Neural cell (in vitro differentiated cells): ENCODE data around the gene PLS1. TPM values are rescaled to one million over a fixed set of nuclear protein-coding genes. Genes with fewer than 3 reads are reported as not detected.

Source experiments
- H2AFZ ChIP-seq: fragments of 200-600, 300-800 bp; sonication (generic), shearing (Covaris generic); 2 replicates; pipeline ENCODE4 v1.6.0; 2014; ENCODE audit warnings: low read depth, mild to moderate bottlenecking, antibody characterized with exemption, low read length, moderate library complexity
- H3F3A ChIP-seq: fragments of 200-600 bp; shearing (Covaris generic); 2 replicates; pipeline ENCODE4 v1.6.1; 2016; ENCODE audit warnings: mild to moderate bottlenecking, moderate library complexity, mixed read lengths, antibody characterized with exemption, low read length; ENCODE audit not compliant: insufficient read depth, poor library complexity, severe bottlenecking
- H3K27ac ChIP-seq: fragments of 200-600, 300-800 bp; sonication (generic), shearing (Covaris generic); 2 replicates; pipeline ENCODE4 v1.5.1; 2014; ENCODE audit warnings: mild to moderate bottlenecking, low read length, moderate library complexity
- H3K27me3 ChIP-seq: fragments of 300-800, 200-600 bp; sonication (generic), shearing (Covaris generic); 2 replicates; pipeline ENCODE4 v1.6.0; 2014; ENCODE audit warnings: mild to moderate bottlenecking, low read depth, low read length, moderate library complexity; ENCODE audit not compliant: insufficient read depth
- H3K36me3 ChIP-seq: fragments of 300-800, 200-600 bp; sonication (generic), shearing (Covaris generic); 2 replicates; pipeline ENCODE4 v1.5.1; 2014; ENCODE audit warnings: mild to moderate bottlenecking, antibody characterized with exemption, low read length, moderate library complexity; ENCODE audit not compliant: insufficient read depth
- H3K4me2 ChIP-seq: fragments of 300-800, 200-600 bp; sonication (generic), shearing (Covaris generic); 2 replicates; pipeline ENCODE4 v1.6.0; 2014; ENCODE audit warnings: mild to moderate bottlenecking, low read length
- H3K4me3 ChIP-seq: fragments of 300-800, 200-600 bp; sonication (generic), shearing (Covaris generic); 2 replicates; pipeline ENCODE4 v1.5.1; 2014; ENCODE audit warnings: mild to moderate bottlenecking, low read length, moderate library complexity
- H3K79me2 ChIP-seq: fragments of 200-600 bp; shearing (Covaris generic); replicated peaks from 2 replicates; pipeline ENCODE4 v1.6.0; 2014; ENCODE audit warnings: mild to moderate bottlenecking, low read length, moderate library complexity; ENCODE audit not compliant: insufficient read depth
- H3K9ac ChIP-seq: fragments of 300-800, 200-600 bp; sonication (generic), shearing (Covaris generic); 2 replicates; pipeline ENCODE4 v1.6.1; 2016; ENCODE audit warnings: mild to moderate bottlenecking, low read length, mixed read lengths
- H3K9me2 ChIP-seq: fragments of 200-600 bp; shearing (Covaris generic); 2 replicates; pipeline ENCODE4 v1.6.1; 2016; ENCODE audit warnings: mild to moderate bottlenecking, low read length, mixed read lengths; ENCODE audit not compliant: insufficient read depth
- H3K9me3 ChIP-seq: fragments of 200-600, 300-800 bp; sonication (generic), shearing (Covaris generic); 2 replicates; pipeline ENCODE4 v1.6.1; 2016; ENCODE audit warnings: mild to moderate bottlenecking, mixed run types, low read length, moderate library complexity, mixed read lengths
- H4K20me1 ChIP-seq: fragments of 200-600 bp; shearing (Covaris generic); 2 replicates; pipeline ENCODE4 v1.6.1; 2016; ENCODE audit warnings: mild to moderate bottlenecking, mixed run types; ENCODE audit not compliant: insufficient read depth
- CTCF ChIP-seq: fragments of 450-650 bp; IDR thresholded peaks from 2 replicates; pipeline ENCODE4 v1.5.1; 2014; ENCODE audit warnings: antibody characterized with exemption, mild to moderate bottlenecking, moderate library complexity; ENCODE audit not compliant: poor library complexity, severe bottlenecking
- EP300 ChIP-seq: fragments of 450-650 bp; conservative IDR thresholded peaks from 2 replicates; pipeline ENCODE4 v1.6.1; 2014; ENCODE audit warnings: antibody characterized with exemption, mild to moderate bottlenecking, moderate library complexity; ENCODE audit not compliant: poor library complexity, severe bottlenecking
- EZH2 ChIP-seq: fragments of 200-600, 300-800 bp; shearing (Covaris generic), sonication (generic); IDR thresholded peaks from 2 replicates; pipeline ENCODE4 v1.6.1; 2014; ENCODE audit warnings: antibody characterized with exemption, low read length, borderline replicate concordance, mild to moderate bottlenecking; ENCODE audit not compliant: insufficient read depth, poor library complexity, severe bottlenecking
- MXI1 ChIP-seq: fragments of 450-650 bp; conservative IDR thresholded peaks from 2 replicates; pipeline ENCODE4 v1.6.1; 2014; ENCODE audit warnings: antibody characterized with exemption, mild to moderate bottlenecking; ENCODE audit not compliant: poor library complexity, severe bottlenecking
- POLR2AphosphoS5 ChIP-seq: IDR thresholded peaks from 2 replicates; pipeline ENCODE4 v1.6.1; 2012
- RAD21 ChIP-seq: fragments of 450-650 bp; conservative IDR thresholded peaks from 2 replicates; pipeline ENCODE4 v1.6.1; 2014; ENCODE audit warnings: antibody characterized with exemption, mild to moderate bottlenecking, moderate library complexity
- REST ChIP-seq: IDR thresholded peaks from 2 replicates; pipeline ENCODE4 v1.6.1; 2012; ENCODE audit warnings: borderline replicate concordance
- SMC3 ChIP-seq: fragments of 450-650 bp; conservative IDR thresholded peaks from 2 replicates; pipeline ENCODE4 v1.6.1; 2014; ENCODE audit warnings: antibody characterized with exemption, mild to moderate bottlenecking, moderate library complexity; ENCODE audit not compliant: poor library complexity
- TAF1 ChIP-seq: IDR thresholded peaks from 2 replicates; pipeline ENCODE4 v1.6.1; 2012; ENCODE audit warnings: low read depth
- polyA plus RNA-seq: library from polyadenylated mRNA; depleted of rRNA; stranded (reverse); fragments of >200 nt; gene quantifications from 2 replicates; pipeline ENCODE4 v1.2.3, GENCODE V29; 2014

The PLS1 gene
- polyA plus RNA-seq, 1 donor from 2014 or later: 0.31 TPM

- Histone ChIP-seq H3K27me3 (no peaks in the 10 kb centered on the region), H3F3A (no peaks in the 10 kb centered on the region), H3K36me3 (no peaks in the 10 kb centered on the region), H3K4me2 (peak overlapping the region; percentile 84), H3K9me3 (no peaks in the 10 kb centered on the region), H3K9ac (peak overlapping the region; percentile 93), H3K27ac (peak overlapping the region; percentile 69), H2AFZ (peak overlapping the region; percentile 51), H3K9me2 (no peaks in the 10 kb centered on the region), H4K20me1 (no peaks in the 10 kb centered on the region), H3K4me3 (peak overlapping the region; percentile 99), H3K79me2 (peaks cover 32% of the 10 kb centered on the region)
- TF ChIP-seq CTCF (no peak), TAF1 (peak; percentile 9), REST (no peak), MXI1 (no peak), POLR2AphosphoS5 (no peak)
These were observed 127.4 kb downstream of the PLS1 start for GRCh38 chr3:142723665-142723967.

- no peaks in the 10 kb centered on the region for H3K36me3 ChIP-seq
- peak within 1 kb of the TSS; percentile 93 for H3K27ac ChIP-seq
- peak within 1 kb of the TSS; percentile 84 for H3K4me2 ChIP-seq
- H3K79me2 ChIP-seq: peaks cover 32% of the 10 kb centered on the region
- no peaks in the 10 kb centered on the region for H4K20me1 ChIP-seq
- H3K4me3 ChIP-seq: peak within 1 kb of the TSS; percentile 99
- no peaks in the 10 kb centered on the region for H3K9me3 ChIP-seq
- no peaks in the 10 kb centered on the region for H3K27me3 ChIP-seq
- H3F3A ChIP-seq: no peaks in the 10 kb centered on the region
- H3K9ac ChIP-seq: peak within 1 kb of the TSS; percentile 93
- H3K9me2 ChIP-seq: no peaks in the 10 kb centered on the region
- peak within 1 kb of the TSS; percentile 70 for H2AFZ ChIP-seq
- TF ChIP-seq EP300: peak; percentile 61
- peak; percentile 78 for TF ChIP-seq MXI1
- TF ChIP-seq REST: peak; percentile 70
- peak; percentile 75 for TF ChIP-seq TAF1
- TF ChIP-seq POLR2AphosphoS5: peak; percentile 99
- TF ChIP-seq RAD21: peak; percentile 41
- TF ChIP-seq SMC3: no peak
- no peak for TF ChIP-seq EZH2
- no peak for TF ChIP-seq CTCF
These were observed 127.9 kb downstream of the PLS1 start, which contains the start of gene TRPC1 for GRCh38 chr3:142723968-142724681. Gene TRPC1 (plus strand): TSS chr3:142724034. CDS start chr3:142724560, 526 bp downstream.
